ENCODE measurements around the gene CCND2.
A peak's percentile ranks its signal among the peaks of the same experiment; 100 is the strongest.

Gene CCND2

GRCh38 chr12:4266990-4267389, 6.6 kb upstream of the CCND2 start:
- ATAC-seq (replicated peaks; ENCODE audit: extremely low read depth, poor library complexity, severe bottlenecking) = no peak
- Mint-ChIP-seq H3K36me3 (ENCODE audit: insufficient read depth) (peaks cover 25% of the 10 kb centered on the region), H3K27me3 (no peaks in the 10 kb centered on the region), H3K4me1 (peaks cover 22% of the 10 kb centered on the region), H3K9me3 (no peaks in the 10 kb centered on the region), H3K4me3 (no peak overlapping the region), H3K27ac (ENCODE audit: low read depth) (no peak overlapping the region)
- DNase-seq (ENCODE audit: low spot score in 2 of 2) = no peak

- ATAC-seq (replicated peaks; ENCODE audit: extremely low read depth, poor library complexity, severe bottlenecking) (no peak), DNase-seq (ENCODE audit: low spot score in 2 of 2) (no peak)
- peak overlapping the region; percentile 97 for H3K27ac Mint-ChIP-seq (ENCODE audit: low read depth)
- peaks cover 30% of the 10 kb centered on the region for H3K36me3 Mint-ChIP-seq (ENCODE audit: insufficient read depth)
- H3K4me3 Mint-ChIP-seq = peak overlapping the region; percentile 95
- no peaks in the 10 kb centered on the region for H3K27me3 Mint-ChIP-seq
- peaks cover 29% of the 10 kb centered on the region for H3K4me1 Mint-ChIP-seq
- H3K9me3 Mint-ChIP-seq = no peaks in the 10 kb centered on the region
Observed at GRCh38 chr12:4267704-4268328, 5.7 kb upstream of the CCND2 start.

- no peaks in the 10 kb centered on the region for H3K27me3 Mint-ChIP-seq
- peaks cover 36% of the 10 kb centered on the region for H3K4me1 Mint-ChIP-seq
- peaks cover 35% of the 10 kb centered on the region for H3K36me3 Mint-ChIP-seq (ENCODE audit: insufficient read depth)
- no peak for ATAC-seq (replicated peaks; ENCODE audit: extremely low read depth, poor library complexity, severe bottlenecking)
- H3K27ac Mint-ChIP-seq (ENCODE audit: low read depth) = peak overlapping the region; percentile 97
- no peaks in the 10 kb centered on the region for H3K9me3 Mint-ChIP-seq
- DNase-seq (ENCODE audit: low spot score in 2 of 2) = peak; percentile 24 to 32
- H3K4me3 Mint-ChIP-seq = peak overlapping the region; percentile 95
Observed at GRCh38 chr12:4268329-4269181, 5.0 kb upstream of the CCND2 start.

GRCh38 chr12:4269279-4269991, 4.1 kb upstream of the CCND2 start:
- Mint-ChIP-seq H3K4me1 (peaks cover 38% of the 10 kb centered on the region), H3K27ac (ENCODE audit: low read depth) (peak overlapping the region; percentile 97), H3K27me3 (no peaks in the 10 kb centered on the region), H3K9me3 (no peaks in the 10 kb centered on the region), H3K4me3 (peak overlapping the region; percentile 95), H3K36me3 (ENCODE audit: insufficient read depth) (peaks cover 38% of the 10 kb centered on the region)
- peak; percentile 52 for ATAC-seq (replicated peaks; ENCODE audit: extremely low read depth, poor library complexity, severe bottlenecking)
- DNase-seq (ENCODE audit: low spot score in 2 of 2) = peak; percentile 84 to 92

- peaks cover 45% of the 10 kb centered on the region for H3K36me3 Mint-ChIP-seq (ENCODE audit: insufficient read depth)
- DNase-seq (ENCODE audit: low spot score in 2 of 2) (no peak), ATAC-seq (replicated peaks; ENCODE audit: extremely low read depth, poor library complexity, severe bottlenecking) (no peak)
- peaks cover 38% of the 10 kb centered on the region for H3K4me1 Mint-ChIP-seq
- no peaks in the 10 kb centered on the region for H3K27me3 Mint-ChIP-seq
- peak overlapping the region; percentile 97 for H3K27ac Mint-ChIP-seq (ENCODE audit: low read depth)
- H3K9me3 Mint-ChIP-seq = no peaks in the 10 kb centered on the region
- peak overlapping the region; percentile 95 for H3K4me3 Mint-ChIP-seq
Observed at GRCh38 chr12:4270016-4270830, 3.3 kb upstream of the CCND2 start.

GRCh38 chr12:4270831-4271716, 2.5 kb upstream of the CCND2 start:
- no peaks in the 10 kb centered on the region for H3K9me3 Mint-ChIP-seq
- DNase-seq (ENCODE audit: low spot score in 2 of 2) (no peak), ATAC-seq (replicated peaks; ENCODE audit: extremely low read depth, poor library complexity, severe bottlenecking) (no peak)
- peak overlapping the region; percentile 95 for H3K4me3 Mint-ChIP-seq
- no peaks in the 10 kb centered on the region for H3K27me3 Mint-ChIP-seq
- H3K4me1 Mint-ChIP-seq = peaks cover 43% of the 10 kb centered on the region
- H3K36me3 Mint-ChIP-seq (ENCODE audit: insufficient read depth) = peaks cover 54% of the 10 kb centered on the region
- peak overlapping the region; percentile 97 for H3K27ac Mint-ChIP-seq (ENCODE audit: low read depth)

GRCh38 chr12:4271717-4272423, 1.7 kb upstream of the CCND2 start:
- Mint-ChIP-seq H3K4me1 (peaks cover 51% of the 10 kb centered on the region), H3K4me3 (peak overlapping the region; percentile 95), H3K27me3 (no peaks in the 10 kb centered on the region), H3K36me3 (ENCODE audit: insufficient read depth) (peaks cover 57% of the 10 kb centered on the region), H3K9me3 (no peaks in the 10 kb centered on the region), H3K27ac (ENCODE audit: low read depth) (peak overlapping the region; percentile 97)
- peak; percentile 58 to 82 for DNase-seq (ENCODE audit: low spot score in 2 of 2)
- ATAC-seq (replicated peaks; ENCODE audit: extremely low read depth, poor library complexity, severe bottlenecking) = peak; percentile 56

GRCh38 chr12:4272424-4273272, 914 bp upstream of the CCND2 start:
- H3K36me3 Mint-ChIP-seq (ENCODE audit: insufficient read depth) = peaks cover 64% of the 10 kb centered on the region

GRCh38 chr12:4273273-4273651, 300 bp upstream of the CCND2 start:
- DNase-seq (ENCODE audit: low spot score in 2 of 2) = no peak

More at GRCh38 chr12:4272424-4273272, 914 bp upstream of the CCND2 start:
- Mint-ChIP-seq H3K27ac (ENCODE audit: low read depth) (peak overlapping the region; percentile 97), H3K4me3 (peak overlapping the region; percentile 95), H3K9me3 (no peaks in the 10 kb centered on the region), H3K27me3 (no peaks in the 10 kb centered on the region), H3K4me1 (peaks cover 55% of the 10 kb centered on the region)
- DNase-seq (ENCODE audit: low spot score in 2 of 2) (peak; percentile 47 to 64), ATAC-seq (replicated peaks; ENCODE audit: extremely low read depth, poor library complexity, severe bottlenecking) (peak; percentile 21)

GRCh38 chr12:4274396-4275015, 944 bp downstream of the CCND2 start:
- no peaks in the 10 kb centered on the region for H3K27me3 Mint-ChIP-seq

More at GRCh38 chr12:4273273-4273651, 300 bp upstream of the CCND2 start:
- peak overlapping the region; percentile 95 for H3K4me3 Mint-ChIP-seq
- H3K4me1 Mint-ChIP-seq = peaks cover 58% of the 10 kb centered on the region
- no peaks in the 10 kb centered on the region for H3K9me3 Mint-ChIP-seq
- H3K27ac Mint-ChIP-seq (ENCODE audit: low read depth) = peak overlapping the region; percentile 97
- no peaks in the 10 kb centered on the region for H3K27me3 Mint-ChIP-seq
- peaks cover 69% of the 10 kb centered on the region for H3K36me3 Mint-ChIP-seq (ENCODE audit: insufficient read depth)
- no peak for ATAC-seq (replicated peaks; ENCODE audit: extremely low read depth, poor library complexity, severe bottlenecking)

More at GRCh38 chr12:4274396-4275015, 944 bp downstream of the CCND2 start:
- Mint-ChIP-seq H3K4me3 (peak overlapping the region; percentile 95), H3K36me3 (ENCODE audit: insufficient read depth) (peaks cover 71% of the 10 kb centered on the region), H3K27ac (ENCODE audit: low read depth) (peak overlapping the region; percentile 97), H3K4me1 (peaks cover 61% of the 10 kb centered on the region), H3K9me3 (no peaks in the 10 kb centered on the region)
- ATAC-seq (replicated peaks; ENCODE audit: extremely low read depth, poor library complexity, severe bottlenecking) = no peak
- no peak for DNase-seq (ENCODE audit: low spot score in 2 of 2)
